ENCODE results near the gene XYLT1.

DNA sequence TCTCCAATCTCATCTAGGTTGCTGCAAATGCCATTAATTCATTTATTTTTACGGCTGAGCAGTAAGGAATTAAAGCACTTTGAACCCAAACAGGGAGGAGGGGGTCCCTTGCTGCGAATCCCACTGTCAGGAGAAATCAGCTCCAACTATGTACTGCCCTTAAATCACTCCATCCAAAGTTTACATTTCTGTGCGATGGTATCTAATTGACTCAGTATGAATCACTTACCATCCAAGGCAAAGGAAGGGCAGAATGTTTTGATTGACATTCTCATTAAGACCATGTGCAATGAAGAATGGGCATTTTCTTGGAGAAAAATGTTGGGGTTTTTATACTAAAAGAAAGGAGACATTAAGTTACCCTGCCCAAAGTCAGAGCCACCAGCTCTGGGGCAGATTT lies 47.7 kb upstream of the XYLT1 start:
- no peak for TF ChIP-seq POLR2A (IDR thresholded peaks at IDR 0.05)
- TF ChIP-seq, protein P1, sequence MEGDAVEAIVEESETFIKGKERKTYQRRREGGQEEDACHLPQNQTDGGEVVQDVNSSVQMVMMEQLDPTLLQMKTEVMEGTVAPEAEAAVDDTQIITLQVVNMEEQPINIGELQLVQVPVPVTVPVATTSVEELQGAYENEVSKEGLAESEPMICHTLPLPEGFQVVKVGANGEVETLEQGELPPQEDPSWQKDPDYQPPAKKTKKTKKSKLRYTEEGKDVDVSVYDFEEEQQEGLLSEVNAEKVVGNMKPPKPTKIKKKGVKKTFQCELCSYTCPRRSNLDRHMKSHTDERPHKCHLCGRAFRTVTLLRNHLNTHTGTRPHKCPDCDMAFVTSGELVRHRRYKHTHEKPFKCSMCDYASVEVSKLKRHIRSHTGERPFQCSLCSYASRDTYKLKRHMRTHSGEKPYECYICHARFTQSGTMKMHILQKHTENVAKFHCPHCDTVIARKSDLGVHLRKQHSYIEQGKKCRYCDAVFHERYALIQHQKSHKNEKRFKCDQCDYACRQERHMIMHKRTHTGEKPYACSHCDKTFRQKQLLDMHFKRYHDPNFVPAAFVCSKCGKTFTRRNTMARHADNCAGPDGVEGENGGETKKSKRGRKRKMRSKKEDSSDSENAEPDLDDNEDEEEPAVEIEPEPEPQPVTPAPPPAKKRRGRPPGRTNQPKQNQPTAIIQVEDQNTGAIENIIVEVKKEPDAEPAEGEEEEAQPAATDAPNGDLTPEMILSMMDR (IDR thresholded peaks at IDR 0.05): no peak

Data from vagina (tissue), 2 donors.